ENCODE results near the gene SPTLC2.

The SPTLC2 gene

DNA sequence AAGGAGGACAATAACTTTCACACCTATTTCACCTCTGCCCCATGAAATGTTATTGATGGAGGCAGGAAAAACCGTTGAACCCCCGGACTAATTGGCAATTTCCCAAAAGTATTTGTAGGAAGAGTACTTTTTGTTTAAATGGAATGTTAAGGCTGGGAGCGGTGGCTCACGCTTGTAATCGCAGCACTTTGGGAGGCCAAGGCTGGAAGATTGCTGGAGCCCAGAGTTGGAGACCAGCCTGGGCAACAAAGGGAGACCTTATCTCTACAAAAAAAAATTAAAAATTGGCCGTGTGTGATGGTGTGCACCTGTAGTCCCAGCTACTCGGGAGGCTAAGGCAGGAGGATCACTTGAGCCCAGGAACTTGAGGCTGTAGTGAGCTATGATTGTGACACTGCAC, 26.0 kb upstream of the SPTLC2 start:
- no peak overlapping the region for H3K9ac ChIP-seq (ENCODE audit: low read depth, low read length, poor library complexity, severe bottlenecking)
- H4K20me1 ChIP-seq (ENCODE audit: insufficient read depth, low read length, poor library complexity, severe bottlenecking): no peaks in the 10 kb centered on the region
- TF ChIP-seq EZH2phosphoT487 (IDR thresholded peaks at IDR 0.05; ENCODE audit: borderline replicate concordance): no peak
- TF ChIP-seq, protein P1, sequence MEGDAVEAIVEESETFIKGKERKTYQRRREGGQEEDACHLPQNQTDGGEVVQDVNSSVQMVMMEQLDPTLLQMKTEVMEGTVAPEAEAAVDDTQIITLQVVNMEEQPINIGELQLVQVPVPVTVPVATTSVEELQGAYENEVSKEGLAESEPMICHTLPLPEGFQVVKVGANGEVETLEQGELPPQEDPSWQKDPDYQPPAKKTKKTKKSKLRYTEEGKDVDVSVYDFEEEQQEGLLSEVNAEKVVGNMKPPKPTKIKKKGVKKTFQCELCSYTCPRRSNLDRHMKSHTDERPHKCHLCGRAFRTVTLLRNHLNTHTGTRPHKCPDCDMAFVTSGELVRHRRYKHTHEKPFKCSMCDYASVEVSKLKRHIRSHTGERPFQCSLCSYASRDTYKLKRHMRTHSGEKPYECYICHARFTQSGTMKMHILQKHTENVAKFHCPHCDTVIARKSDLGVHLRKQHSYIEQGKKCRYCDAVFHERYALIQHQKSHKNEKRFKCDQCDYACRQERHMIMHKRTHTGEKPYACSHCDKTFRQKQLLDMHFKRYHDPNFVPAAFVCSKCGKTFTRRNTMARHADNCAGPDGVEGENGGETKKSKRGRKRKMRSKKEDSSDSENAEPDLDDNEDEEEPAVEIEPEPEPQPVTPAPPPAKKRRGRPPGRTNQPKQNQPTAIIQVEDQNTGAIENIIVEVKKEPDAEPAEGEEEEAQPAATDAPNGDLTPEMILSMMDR (conservative IDR thresholded peaks at IDR 0.05; ENCODE audit: low read length): no peak
- no peak overlapping the region for H3K4me2 ChIP-seq (ENCODE audit: low read depth, low read length, poor library complexity, severe bottlenecking)
- no peak overlapping the region for H3K4me3 ChIP-seq (ENCODE audit: low read length, poor library complexity, severe bottlenecking)
- H3K4me1 ChIP-seq (ENCODE audit: insufficient read depth, low read length, poor library complexity, severe bottlenecking): no peaks in the 10 kb centered on the region
- no peaks in the 10 kb centered on the region for H3K36me3 ChIP-seq (ENCODE audit: insufficient read depth, low read length)
- H2AFZ ChIP-seq (ENCODE audit: low read length): no peak overlapping the region
- no peaks in the 10 kb centered on the region for H3K27me3 ChIP-seq (ENCODE audit: insufficient read depth, low read length, poor library complexity, severe bottlenecking)
- no peaks in the 10 kb centered on the region for H3K9me3 ChIP-seq (ENCODE audit: insufficient read depth, low read depth, low read length)
- no peaks in the 10 kb centered on the region for H3F3A ChIP-seq (ENCODE audit: low read depth)
- H3K79me2 ChIP-seq (ENCODE audit: insufficient read depth, low read length): no peaks in the 10 kb centered on the region
- H3K9me2 ChIP-seq (replicated peaks; ENCODE audit: low read depth, low read length): no peaks in the 10 kb centered on the region

DNA sequence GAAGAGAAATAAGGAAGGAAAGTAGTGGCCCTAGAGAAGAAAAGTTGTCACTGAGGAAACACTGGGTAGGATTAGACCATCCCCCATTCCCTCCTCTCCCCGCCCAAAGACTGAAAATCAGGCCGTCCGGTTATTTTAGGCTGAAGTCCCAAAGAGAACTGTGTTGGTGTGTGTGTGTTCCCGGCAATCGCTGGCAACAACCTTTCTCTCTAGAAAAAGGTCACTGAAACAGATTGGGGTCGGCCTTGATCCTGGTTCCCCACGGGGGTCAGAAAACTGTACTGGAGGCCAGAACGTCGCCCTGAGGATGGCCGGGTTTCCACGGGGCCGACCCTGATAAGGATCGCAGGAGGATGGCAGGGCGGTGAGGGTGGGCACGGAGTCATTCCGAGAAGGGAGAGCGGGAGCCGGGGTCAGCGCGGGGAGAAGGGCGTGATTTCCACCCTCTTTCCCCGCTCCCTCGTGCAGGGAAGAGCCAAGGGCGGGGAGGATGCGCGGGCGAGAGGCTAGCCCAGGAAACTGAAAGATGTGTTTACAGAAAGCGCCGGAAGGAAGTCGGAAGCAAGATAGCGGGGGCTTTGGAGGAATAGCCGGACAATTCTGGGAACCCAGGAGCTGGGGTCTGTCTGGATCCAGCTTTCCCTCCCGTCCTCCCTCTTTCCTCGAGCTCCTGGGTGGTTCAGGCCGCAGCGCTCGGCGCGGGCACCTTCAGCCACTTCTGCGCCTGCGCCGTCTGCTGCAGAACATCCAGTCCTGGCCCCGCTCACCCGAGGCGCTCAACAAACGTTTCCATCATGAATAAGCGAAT, 25.3 kb upstream of the SPTLC2 start:
- no peak overlapping the region for H3K4me2 ChIP-seq (ENCODE audit: low read depth, low read length, poor library complexity, severe bottlenecking)
- H3K9me2 ChIP-seq (replicated peaks; ENCODE audit: low read depth, low read length): no peaks in the 10 kb centered on the region

DNA sequence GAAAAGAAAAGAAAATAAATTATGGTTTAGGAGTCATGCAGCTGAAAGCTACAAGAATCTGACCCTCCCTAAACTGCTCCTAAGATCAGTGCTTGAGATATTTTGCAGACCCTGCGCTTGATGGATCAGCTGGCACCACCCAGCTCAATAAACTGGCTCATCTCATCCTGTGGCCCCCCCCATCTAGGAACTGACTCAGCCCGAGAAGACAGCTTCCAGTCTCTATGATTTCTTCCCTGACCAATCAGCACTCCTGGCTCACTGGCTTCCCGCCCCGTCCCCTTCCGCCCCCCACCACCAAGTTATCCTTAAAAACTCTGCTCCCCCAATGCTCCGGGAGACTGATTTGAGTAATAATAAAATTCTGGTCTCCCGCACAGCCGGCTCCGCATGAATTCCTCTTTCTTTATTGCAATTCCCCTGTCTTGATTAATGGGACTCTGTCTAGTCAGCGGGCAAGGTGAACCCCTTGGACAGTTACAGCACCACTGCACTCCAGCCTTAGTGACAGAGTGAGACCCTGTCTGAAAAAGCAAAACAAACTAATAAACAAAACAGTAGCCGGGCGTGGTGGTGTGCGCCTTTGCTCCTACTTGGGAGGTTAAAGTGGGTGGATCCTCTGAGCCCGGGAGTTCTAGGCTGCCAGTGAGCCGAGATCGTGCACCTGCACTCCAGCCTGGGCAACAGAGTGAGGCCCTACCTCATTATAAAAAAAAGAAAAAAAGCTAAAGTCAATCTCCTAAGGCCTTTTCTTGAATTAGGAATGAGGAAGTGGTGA, 24.5 kb upstream of the SPTLC2 start:
- Histone ChIP-seq H3K27me3 (ENCODE audit: insufficient read depth, low read length, poor library complexity, severe bottlenecking) (no peaks in the 10 kb centered on the region), H3K4me3 (ENCODE audit: low read length, poor library complexity, severe bottlenecking) (no peak overlapping the region), H3K9me3 (ENCODE audit: insufficient read depth, low read depth, low read length) (no peaks in the 10 kb centered on the region), H3F3A (ENCODE audit: low read depth) (no peaks in the 10 kb centered on the region), H2AFZ (ENCODE audit: low read length) (no peak overlapping the region), H3K9ac (ENCODE audit: low read depth, low read length, poor library complexity, severe bottlenecking) (no peak overlapping the region), H4K20me1 (ENCODE audit: insufficient read depth, low read length, poor library complexity, severe bottlenecking) (no peaks in the 10 kb centered on the region), H3K4me2 (ENCODE audit: low read depth, low read length, poor library complexity, severe bottlenecking) (no peak overlapping the region), H3K36me3 (ENCODE audit: insufficient read depth, low read length) (no peaks in the 10 kb centered on the region), H3K79me2 (ENCODE audit: insufficient read depth, low read length) (no peaks in the 10 kb centered on the region), H3K4me1 (ENCODE audit: insufficient read depth, low read length, poor library complexity, severe bottlenecking) (no peaks in the 10 kb centered on the region), H3K9me2 (replicated peaks; ENCODE audit: low read depth, low read length) (no peaks in the 10 kb centered on the region)
- TF ChIP-seq, protein P1 (conservative IDR thresholded peaks at IDR 0.05; ENCODE audit: low read length): no peak
- no peak for TF ChIP-seq EZH2phosphoT487 (IDR thresholded peaks at IDR 0.05; ENCODE audit: borderline replicate concordance)

More for the DNA sequence above, 25.3 kb upstream of the SPTLC2 start:
- Histone ChIP-seq H2AFZ (ENCODE audit: low read length) (no peak overlapping the region), H3F3A (ENCODE audit: low read depth) (no peaks in the 10 kb centered on the region), H3K79me2 (ENCODE audit: insufficient read depth, low read length) (no peaks in the 10 kb centered on the region), H3K27me3 (ENCODE audit: insufficient read depth, low read length, poor library complexity, severe bottlenecking) (no peaks in the 10 kb centered on the region), H3K9me3 (ENCODE audit: insufficient read depth, low read depth, low read length) (no peaks in the 10 kb centered on the region), H3K36me3 (ENCODE audit: insufficient read depth, low read length) (no peaks in the 10 kb centered on the region), H3K9ac (ENCODE audit: low read depth, low read length, poor library complexity, severe bottlenecking) (no peak overlapping the region), H4K20me1 (ENCODE audit: insufficient read depth, low read length, poor library complexity, severe bottlenecking) (no peaks in the 10 kb centered on the region), H3K4me3 (ENCODE audit: low read length, poor library complexity, severe bottlenecking) (no peak overlapping the region), H3K4me1 (ENCODE audit: insufficient read depth, low read length, poor library complexity, severe bottlenecking) (no peaks in the 10 kb centered on the region)
- TF ChIP-seq EZH2phosphoT487 (IDR thresholded peaks at IDR 0.05; ENCODE audit: borderline replicate concordance): no peak
- TF ChIP-seq, protein P1 (conservative IDR thresholded peaks at IDR 0.05; ENCODE audit: low read length): no peak
